Bronchial epithelial cell (primary cell): ENCODE measurements around the gene MDM4. TPM values are rescaled to one million over a fixed set of nuclear protein-coding genes. Genes with fewer than 3 reads are reported as not detected.
A peak's percentile ranks its signal among the peaks of the same experiment; 100 is the strongest.

Experiments used
- DNase-seq: peaks from one replicate; pipeline ENCODE4 v3.0.0-alpha.2; 2010; ENCODE audit warnings: low read depth
- FAIRE-seq: peaks from 2 replicates; lab custom pipeline; 2011; peaks lifted over from hg19 to GRCh38; lab: Jason Lieb, UNC
- H3K27me3 ChIP-seq: 2 replicates; pipeline ENCODE4 v1.5.1; 2011; ENCODE audit warnings: low read length; ENCODE audit not compliant: control insufficient read depth, insufficient read depth
- H3K36me3 ChIP-seq: 2 replicates; pipeline ENCODE4 v1.5.1; 2011; ENCODE audit warnings: low read length; ENCODE audit not compliant: control insufficient read depth, insufficient read depth
- H3K4me3 ChIP-seq: 2 replicates; pipeline ENCODE4 v1.5.1; 2011; ENCODE audit warnings: mild to moderate bottlenecking, low read depth, low read length, control low read depth
- CTCF ChIP-seq: IDR thresholded peaks from 2 replicates; pipeline ENCODE4 v1.5.1; 2011; ENCODE audit warnings: mild to moderate bottlenecking, moderate library complexity, low read length, control low read depth, inconsistent platforms; ENCODE audit not compliant: insufficient read depth, severe bottlenecking
- total RNA-seq: library from RNA; depleted of rRNA; stranded (reverse); fragments of >200 nt; gene quantifications from 2 replicates; pipeline ENCODE4 v1.2.1, GENCODE V29; 2014

MDM4 gene
- total RNA-seq, 1 donor from 2014 or later, result 23.4 TPM

- Histone ChIP-seq H3K27me3 (no peaks in the 10 kb centered on the region), H3K36me3 (peaks cover 8% of the 10 kb centered on the region), H3K4me3 (no peak overlapping the region)
- no peak for TF ChIP-seq CTCF
- no peak for FAIRE-seq
- no peak for DNase-seq
Observed at GRCh38 chr1:204471687-204472086, 44.5 kb upstream of the MDM4 start.

- DNase-seq (no peak), FAIRE-seq (no peak)
- TF ChIP-seq CTCF, result no peak
- H3K4me3 ChIP-seq, result no peak overlapping the region
- H3K27me3 ChIP-seq, result no peaks in the 10 kb centered on the region
- peaks cover 8% of the 10 kb centered on the region for H3K36me3 ChIP-seq
Observed at GRCh38 chr1:204472660-204473059, 43.5 kb upstream of the MDM4 start.

- FAIRE-seq (no peak), DNase-seq (no peak)
- TF ChIP-seq CTCF, result no peak
- H3K4me3 ChIP-seq, result no peak overlapping the region
- H3K36me3 ChIP-seq, result peaks cover 6% of the 10 kb centered on the region
- H3K27me3 ChIP-seq, result no peaks in the 10 kb centered on the region
Observed at GRCh38 chr1:204473400-204473965, 42.7 kb upstream of the MDM4 start.

- peak; percentile 64 for FAIRE-seq
Observed at GRCh38 chr1:204475656-204476432, 40.4 kb upstream of the MDM4 start.

GRCh38 chr1:204476563-204476962 lies 39.6 kb upstream of the MDM4 start:
- FAIRE-seq, result no peak
- no peak for TF ChIP-seq CTCF

More at GRCh38 chr1:204475656-204476432, 40.4 kb upstream of the MDM4 start:
- DNase-seq, result no peak
- Histone ChIP-seq H3K4me3 (no peak overlapping the region), H3K27me3 (no peaks in the 10 kb centered on the region), H3K36me3 (no peaks in the 10 kb centered on the region)
- TF ChIP-seq CTCF, result no peak

More at GRCh38 chr1:204476563-204476962, 39.6 kb upstream of the MDM4 start:
- no peak for DNase-seq
- no peaks in the 10 kb centered on the region for H3K27me3 ChIP-seq
- H3K36me3 ChIP-seq, result no peaks in the 10 kb centered on the region
- H3K4me3 ChIP-seq, result no peak overlapping the region
